CD4-positive, alpha-beta T cell (primary cell): ENCODE data around the gene PRKN. TPM values are rescaled to one million over a fixed set of nuclear protein-coding genes. Genes with fewer than 3 reads are reported as not detected.

Source experiments
- ATAC-seq: fragments of 200-7000 bp; cut with Tn5 transposase; one replicate; pipeline ENCODE4 v1.10.0; 2022; ENCODE audit warnings: mild to moderate bottlenecking; ENCODE audit not compliant: poor library complexity
- CTCF ChIA-PET: fragments of 350-600 bp; sonication (Branson Sonifier 250); formaldehyde crosslinking; loops from one replicate; lab custom pipeline; 2021; ENCODE audit warnings: antibody characterized with exemption, inconsistent platforms; lab: Charles Lee
- POLR2A ChIA-PET: fragments of 350-600 bp; sonication (Branson Sonifier 250); formaldehyde crosslinking; loops from one replicate; lab custom pipeline; 2021; ENCODE audit warnings: antibody characterized with exemption, inconsistent platforms; lab: Charles Lee
- DNase-seq, 14 experiments: peaks; one replicate each; pipeline ENCODE4 v3.0.0-alpha.2; 2013 to 2020; ENCODE audit warnings: mixed read lengths in 2 of 14
- H3K27ac ChIP-seq, 2 donors: one replicate each; pipeline versions ENCODE4 v1.5.1 to v1.7.0; 2013; ENCODE audit warnings: low read length in 2 of 2, low read depth in 1 of 2, mild to moderate bottlenecking in 1 of 2
- H3K27me3 ChIP-seq, 2 experiments: 1 replicate in 1 of 2; 2 replicates in 1 of 2; pipeline versions ENCODE4 v1.6.1 to v1.7.0; 2013; ENCODE audit warnings: low read length in 2 of 2, control low read depth in 1 of 2, mild to moderate bottlenecking in 1 of 2, moderate library complexity in 1 of 2; ENCODE audit not compliant: insufficient read depth in 2 of 2, control insufficient read depth in 1 of 2
- H3K36me3 ChIP-seq: one replicate; pipeline ENCODE4 v1.6.1; 2013; ENCODE audit warnings: low read length, control low read depth; ENCODE audit not compliant: insufficient read depth
- H3K4me1 ChIP-seq: one replicate; pipeline ENCODE4 v1.6.1; 2013; ENCODE audit warnings: low read length, control low read depth; ENCODE audit not compliant: insufficient read depth
- H3K4me3 ChIP-seq: one replicate; pipeline ENCODE4 v1.5.1; 2013; ENCODE audit warnings: mild to moderate bottlenecking, low read length, moderate library complexity
- H3K9me3 ChIP-seq, 2 experiments: 1 replicate in 1 of 2; 2 replicates in 1 of 2; pipeline versions ENCODE4 v1.6.1 to v1.7.0; 2013; ENCODE audit warnings: low read length in 2 of 2, mild to moderate bottlenecking in 2 of 2, control low read depth in 1 of 2, moderate library complexity in 1 of 2; ENCODE audit not compliant: control insufficient read depth in 1 of 2, insufficient read depth in 1 of 2
- H3K27ac Mint-ChIP-seq: one replicate; pipeline ENCODE4 v1.8.0; 2020; ENCODE audit warnings: mixed read lengths
- H3K27me3 Mint-ChIP-seq: one replicate; pipeline ENCODE4 v1.8.0; 2021; ENCODE audit warnings: mixed read lengths
- H3K36me3 Mint-ChIP-seq: one replicate; pipeline ENCODE4 v1.8.0; 2021; ENCODE audit warnings: low read depth, mixed read lengths
- H3K4me1 Mint-ChIP-seq: one replicate; pipeline ENCODE4 v1.8.0; 2021; ENCODE audit warnings: low read depth, mixed read lengths
- H3K4me3 Mint-ChIP-seq: one replicate; pipeline ENCODE4 v1.8.0; 2020; ENCODE audit warnings: mild to moderate bottlenecking, mixed read lengths
- H3K9me3 Mint-ChIP-seq: one replicate; pipeline ENCODE4 v1.8.0; 2020; ENCODE audit warnings: mixed read lengths
- intact Hi-C, 2 experiments: fragments of 100-400 bp; cut with DNase I in 1 of 2; cut with micrococcal nuclease in 1 of 2; formaldehyde crosslinking; loops; one replicate each; pipeline versions ENCODE4 v1.15.1 to v1.9.0; 2023 to 2025; cut with DNase I, micrococcal nuclease
- total RNA-seq, 174 experiments: library from RNA in 2 of 174; stranded (reverse) in 2 of 174; gene quantifications; one replicate each; pipeline ENCODE4 v1.2.3 and lab custom pipeline; 2021 to 2026
- TF ChIP-seq, protein P1 (sequence below): fragments of 200-600 bp; IDR thresholded peaks from one replicate; pipeline ENCODE4 v1.8.0; 2022; ENCODE audit warnings: antibody characterized with exemption, mild to moderate bottlenecking

PRKN gene
- total RNA-seq, 2 experiments from 2014 or later = 5.2 to 5.4 TPM

DNA sequence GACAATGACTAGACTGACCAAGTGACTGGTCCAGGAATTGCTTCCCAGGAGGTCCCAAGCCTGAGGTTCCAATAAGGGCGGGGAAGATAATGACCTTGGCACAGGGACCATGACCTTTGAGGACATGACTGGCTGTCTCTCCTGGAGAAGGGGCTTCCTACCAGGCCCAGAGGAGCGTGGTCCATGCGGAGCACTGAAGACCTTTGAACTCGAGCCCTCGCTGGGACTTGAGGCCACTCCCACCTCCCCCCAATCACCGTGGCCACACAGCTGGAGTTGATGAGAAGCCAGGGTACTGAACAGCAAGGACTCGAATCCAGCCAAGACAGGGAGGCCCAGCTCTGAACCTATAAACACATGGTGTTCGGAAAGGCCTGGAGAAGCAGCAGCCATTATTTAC lies 677.0 kb downstream of the PRKN start:
- Histone ChIP-seq H3K27me3 (no peaks in the 10 kb centered on the region), H3K4me1 (no peaks in the 10 kb centered on the region), H3K4me3 (no peak overlapping the region), H3K36me3 (no peaks in the 10 kb centered on the region), H3K27ac (no peak overlapping the region), H3K9me3 (peaks cover 0 to 10% of the 10 kb centered on the region in 2 experiments)
- no peak overlapping the region for H3K27ac Mint-ChIP-seq
- ChIA-PET POLR2A (no interaction called here), CTCF (no interaction called here)
- DNase-seq = no peak
- TF ChIP-seq, protein P1, sequence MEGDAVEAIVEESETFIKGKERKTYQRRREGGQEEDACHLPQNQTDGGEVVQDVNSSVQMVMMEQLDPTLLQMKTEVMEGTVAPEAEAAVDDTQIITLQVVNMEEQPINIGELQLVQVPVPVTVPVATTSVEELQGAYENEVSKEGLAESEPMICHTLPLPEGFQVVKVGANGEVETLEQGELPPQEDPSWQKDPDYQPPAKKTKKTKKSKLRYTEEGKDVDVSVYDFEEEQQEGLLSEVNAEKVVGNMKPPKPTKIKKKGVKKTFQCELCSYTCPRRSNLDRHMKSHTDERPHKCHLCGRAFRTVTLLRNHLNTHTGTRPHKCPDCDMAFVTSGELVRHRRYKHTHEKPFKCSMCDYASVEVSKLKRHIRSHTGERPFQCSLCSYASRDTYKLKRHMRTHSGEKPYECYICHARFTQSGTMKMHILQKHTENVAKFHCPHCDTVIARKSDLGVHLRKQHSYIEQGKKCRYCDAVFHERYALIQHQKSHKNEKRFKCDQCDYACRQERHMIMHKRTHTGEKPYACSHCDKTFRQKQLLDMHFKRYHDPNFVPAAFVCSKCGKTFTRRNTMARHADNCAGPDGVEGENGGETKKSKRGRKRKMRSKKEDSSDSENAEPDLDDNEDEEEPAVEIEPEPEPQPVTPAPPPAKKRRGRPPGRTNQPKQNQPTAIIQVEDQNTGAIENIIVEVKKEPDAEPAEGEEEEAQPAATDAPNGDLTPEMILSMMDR = no peak
- no peak overlapping the region for H3K4me3 Mint-ChIP-seq
- H3K36me3 Mint-ChIP-seq = peaks cover 29% of the 10 kb centered on the region
- intact Hi-C loops = no loop called here
- H3K9me3 Mint-ChIP-seq = peaks cover 10% of the 10 kb centered on the region
- no peaks in the 10 kb centered on the region for H3K27me3 Mint-ChIP-seq
- no peak for ATAC-seq
- H3K4me1 Mint-ChIP-seq = no peaks in the 10 kb centered on the region

DNA sequence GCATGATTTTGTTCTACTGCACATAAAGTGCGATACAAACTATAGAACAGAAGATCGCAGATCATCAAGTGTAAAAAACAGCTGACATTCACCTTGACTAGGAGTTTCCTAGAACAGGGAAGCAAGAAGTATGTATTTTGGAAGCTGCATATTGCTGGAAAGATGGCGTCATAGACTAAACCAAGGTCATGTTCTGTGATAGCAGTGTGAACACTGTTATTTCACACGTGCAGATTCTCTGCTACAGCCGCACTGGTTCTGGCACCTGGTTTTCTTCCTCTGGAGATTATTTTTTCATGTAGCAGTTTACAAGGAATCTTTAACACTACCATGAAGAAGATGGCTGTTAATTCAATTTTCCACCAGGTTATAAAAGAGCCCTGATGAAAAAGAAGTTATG lies 681.2 kb downstream of the PRKN start:
- intact Hi-C loops = no loop called here
- no peaks in the 10 kb centered on the region for H3K4me1 Mint-ChIP-seq
- Histone ChIP-seq H3K27me3 (no peaks in the 10 kb centered on the region), H3K36me3 (no peaks in the 10 kb centered on the region), H3K4me3 (no peak overlapping the region), H3K4me1 (no peaks in the 10 kb centered on the region), H3K27ac (no peak overlapping the region), H3K9me3 (peaks cover 0 to 6% of the 10 kb centered on the region in 2 experiments)
- no peak overlapping the region for H3K4me3 Mint-ChIP-seq
- ATAC-seq (no peak), DNase-seq (no peak)
- H3K27ac Mint-ChIP-seq = no peak overlapping the region
- TF ChIP-seq, protein P1 = no peak
- peaks cover 17% of the 10 kb centered on the region for H3K9me3 Mint-ChIP-seq
- no peaks in the 10 kb centered on the region for H3K27me3 Mint-ChIP-seq
- POLR2A ChIA-PET = no interaction called here
- CTCF ChIA-PET = no interaction called here
- peaks cover 22% of the 10 kb centered on the region for H3K36me3 Mint-ChIP-seq

DNA sequence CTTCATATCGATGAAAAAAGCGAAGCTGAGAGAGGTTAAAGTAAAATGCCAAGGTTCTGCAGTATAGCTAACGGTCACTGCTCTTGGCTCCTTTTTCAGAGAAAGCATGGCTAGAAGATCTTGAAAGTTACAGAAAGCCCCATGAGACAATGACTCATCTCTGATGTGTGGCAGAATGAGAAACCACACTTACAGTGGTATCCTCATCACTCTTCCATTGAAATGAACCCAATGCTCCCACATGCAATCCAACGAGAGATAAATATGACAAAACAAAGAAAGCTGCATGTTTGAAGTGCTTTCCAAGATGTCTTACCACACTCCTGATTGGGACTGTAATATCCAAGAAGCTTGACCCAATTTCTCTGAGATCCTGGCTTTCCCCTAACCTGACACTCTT lies 694.9 kb downstream of the PRKN start:
- TF ChIP-seq, protein P1 = no peak
- Histone ChIP-seq H3K36me3 (no peaks in the 10 kb centered on the region), H3K4me1 (no peaks in the 10 kb centered on the region), H3K9me3 (peaks cover 3 to 13% of the 10 kb centered on the region in 2 experiments), H3K27me3 (no peaks in the 10 kb centered on the region), H3K27ac (no peak overlapping the region), H3K4me3 (no peak overlapping the region)
- no peak overlapping the region for H3K4me3 Mint-ChIP-seq
- H3K4me1 Mint-ChIP-seq = no peaks in the 10 kb centered on the region
- H3K9me3 Mint-ChIP-seq = peaks cover 9% of the 10 kb centered on the region
- ChIA-PET POLR2A (no interaction called here), CTCF (no interaction called here)
- DNase-seq (no peak), ATAC-seq (no peak)
- H3K27me3 Mint-ChIP-seq = no peaks in the 10 kb centered on the region
- intact Hi-C loops = no loop called here
- peaks cover 8% of the 10 kb centered on the region for H3K36me3 Mint-ChIP-seq
- H3K27ac Mint-ChIP-seq = no peak overlapping the region
